GM18858 (cell line): ENCODE measurements around the gene EMILIN1.

Experiments
- ATAC-seq: cut with Tn5 transposase; IDR thresholded peaks from one replicate; pipeline ENCODE4 v1.9.1; 2021; ENCODE audit not compliant: unreplicated experiment

EMILIN1 gene

GRCh38 chr2:27079233-27080139 is 1.1 kb downstream of the EMILIN1 start:
- no peak for ATAC-seq

GRCh38 chr2:27080140-27080469 is 1.7 kb downstream of the EMILIN1 start:
- no peak for ATAC-seq

DNA sequence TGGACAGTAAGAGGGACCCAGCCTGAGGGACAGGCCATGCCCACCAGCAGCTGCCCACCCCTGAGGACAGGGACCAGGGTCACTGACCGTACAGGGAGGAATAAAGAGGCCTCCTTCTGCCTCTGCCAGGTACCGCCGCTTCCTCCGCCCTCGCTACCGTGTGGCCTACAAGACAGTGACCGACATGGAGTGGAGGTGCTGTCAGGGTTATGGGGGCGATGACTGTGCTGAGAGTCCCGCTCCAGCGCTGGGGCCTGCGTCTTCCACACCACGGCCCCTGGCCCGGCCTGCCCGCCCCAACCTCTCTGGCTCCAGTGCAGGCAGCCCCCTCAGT is 2.2 kb downstream of the EMILIN1 start:
- ATAC-seq, result no peak

DNA sequence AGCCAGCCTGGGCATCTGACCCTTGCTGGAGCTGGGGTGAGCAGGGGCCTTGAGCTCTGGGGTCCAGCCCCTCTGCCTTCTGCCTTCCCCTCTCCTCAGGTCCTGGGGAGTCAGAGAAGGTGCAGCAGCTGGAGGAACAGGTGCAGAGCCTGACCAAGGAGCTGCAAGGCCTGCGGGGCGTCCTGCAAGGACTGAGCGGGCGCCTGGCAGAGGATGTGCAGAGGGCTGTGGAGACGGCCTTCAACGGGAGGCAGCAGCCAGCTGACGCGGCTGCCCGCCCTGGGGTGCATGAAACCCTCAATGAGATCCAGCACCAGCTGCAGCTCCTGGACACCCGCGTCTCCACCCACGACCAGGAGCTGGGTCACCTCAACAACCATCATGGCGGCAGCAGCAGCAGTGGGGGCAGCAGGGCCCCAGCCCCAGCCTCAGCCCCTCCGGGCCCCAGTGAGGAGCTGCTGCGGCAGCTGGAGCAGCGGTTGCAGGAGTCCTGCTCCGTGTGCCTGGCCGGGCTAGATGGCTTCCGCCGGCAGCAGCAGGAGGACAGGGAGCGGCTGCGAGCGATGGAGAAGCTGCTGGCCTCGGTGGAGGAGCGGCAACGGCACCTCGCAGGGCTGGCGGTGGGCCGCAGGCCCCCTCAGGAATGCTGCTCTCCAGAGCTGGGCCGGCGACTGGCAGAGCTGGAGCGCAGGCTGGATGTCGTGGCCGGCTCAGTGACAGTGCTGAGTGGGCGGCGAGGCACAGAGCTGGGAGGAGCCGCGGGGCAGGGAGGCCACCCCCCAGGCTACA is 3.8 kb downstream of the EMILIN1 start:
- no peak for ATAC-seq

GRCh38 chr2:27082773-27083409 is 4.5 kb downstream of the EMILIN1 start:
- ATAC-seq, result no peak

DNA sequence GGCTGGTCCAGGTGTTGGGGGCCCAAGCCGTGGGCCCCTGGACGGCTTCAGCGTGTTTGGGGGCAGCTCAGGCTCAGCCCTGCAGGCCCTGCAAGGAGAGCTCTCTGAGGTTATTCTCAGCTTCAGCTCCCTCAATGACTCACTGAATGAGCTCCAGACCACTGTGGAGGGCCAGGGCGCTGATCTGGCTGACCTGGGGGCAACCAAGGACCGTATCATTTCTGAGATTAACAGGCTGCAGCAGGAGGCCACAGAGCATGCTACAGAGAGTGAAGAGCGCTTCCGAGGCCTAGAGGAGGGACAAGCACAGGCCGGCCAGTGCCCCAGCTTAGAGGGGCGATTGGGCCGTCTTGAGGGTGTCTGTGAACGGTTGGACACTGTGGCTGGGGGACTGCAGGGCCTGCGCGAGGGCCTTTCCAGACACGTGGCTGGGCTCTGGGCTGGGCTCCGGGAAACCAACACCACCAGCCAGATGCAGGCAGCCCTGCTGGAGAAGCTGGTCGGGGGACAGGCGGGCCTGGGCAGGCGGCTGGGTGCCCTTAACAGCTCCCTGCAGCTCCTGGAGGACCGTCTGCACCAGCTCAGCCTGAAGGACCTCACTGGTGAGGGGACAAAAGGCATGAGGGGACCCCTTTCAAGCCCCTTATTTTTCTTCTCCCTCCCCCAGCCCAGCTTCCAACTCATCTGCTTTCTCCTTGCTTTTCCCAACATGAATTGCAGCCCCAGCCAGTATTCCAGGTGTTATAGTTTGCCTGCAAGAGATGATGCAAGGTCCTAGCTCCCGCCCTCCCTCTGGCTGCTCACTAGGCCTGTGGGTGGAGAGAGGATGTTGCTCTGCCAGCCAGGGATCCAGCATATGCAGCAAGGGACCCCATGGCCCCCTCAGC is 5.2 kb downstream of the EMILIN1 start:
- ATAC-seq, result no peak

DNA sequence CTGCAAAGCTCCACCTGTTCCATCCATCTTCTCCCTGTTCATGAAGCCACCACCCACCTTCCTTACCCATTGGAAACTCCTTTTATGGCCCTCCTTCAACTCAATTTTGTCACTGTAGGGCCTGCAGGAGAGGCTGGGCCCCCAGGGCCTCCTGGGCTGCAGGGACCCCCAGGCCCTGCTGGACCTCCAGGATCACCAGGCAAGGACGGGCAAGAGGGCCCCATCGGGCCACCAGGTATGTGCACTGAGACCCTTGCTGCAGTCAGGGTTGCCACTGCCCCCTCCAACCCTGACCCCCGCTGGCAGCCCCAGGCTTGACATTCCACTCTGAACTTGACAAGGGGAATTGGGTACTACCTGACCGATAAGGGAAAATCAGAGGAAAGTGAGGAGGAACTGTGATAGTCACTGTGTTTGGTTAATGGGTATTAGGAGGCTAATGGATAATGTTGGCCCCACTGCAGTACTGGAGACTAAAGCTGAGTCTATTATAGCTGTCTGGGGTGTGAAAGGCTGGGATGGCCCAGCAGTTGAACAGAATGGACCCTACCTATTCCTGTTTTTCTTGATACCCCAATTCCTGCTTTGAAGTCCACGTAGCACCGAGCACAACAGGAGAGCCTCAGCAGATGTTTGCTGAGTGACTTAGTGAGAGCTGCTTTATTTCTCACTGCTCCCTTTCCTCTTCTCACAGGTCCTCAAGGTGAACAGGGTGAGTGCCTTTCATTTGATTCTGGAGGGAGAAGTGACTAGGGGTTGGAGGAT is 6.1 kb downstream of the EMILIN1 start:
- no peak for ATAC-seq

GRCh38 chr2:27085062-27085672 is 6.8 kb downstream of the EMILIN1 start:
- ATAC-seq, result no peak

DNA sequence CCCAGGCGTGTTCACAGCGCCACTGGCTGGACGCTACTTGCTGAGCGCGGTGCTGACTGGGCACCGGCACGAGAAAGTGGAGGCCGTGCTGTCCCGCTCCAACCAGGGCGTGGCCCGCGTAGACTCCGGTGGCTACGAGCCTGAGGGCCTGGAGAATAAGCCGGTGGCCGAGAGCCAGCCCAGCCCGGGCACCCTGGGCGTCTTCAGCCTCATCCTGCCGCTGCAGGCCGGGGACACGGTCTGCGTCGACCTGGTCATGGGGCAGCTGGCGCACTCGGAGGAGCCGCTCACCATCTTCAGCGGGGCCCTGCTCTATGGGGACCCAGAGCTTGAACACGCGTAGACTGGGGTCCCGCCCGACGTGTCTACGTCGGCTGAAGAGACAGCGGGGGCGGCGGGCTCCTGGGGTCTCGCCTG is 7.3 kb downstream of the EMILIN1 start:
- no peak for ATAC-seq

DNA sequence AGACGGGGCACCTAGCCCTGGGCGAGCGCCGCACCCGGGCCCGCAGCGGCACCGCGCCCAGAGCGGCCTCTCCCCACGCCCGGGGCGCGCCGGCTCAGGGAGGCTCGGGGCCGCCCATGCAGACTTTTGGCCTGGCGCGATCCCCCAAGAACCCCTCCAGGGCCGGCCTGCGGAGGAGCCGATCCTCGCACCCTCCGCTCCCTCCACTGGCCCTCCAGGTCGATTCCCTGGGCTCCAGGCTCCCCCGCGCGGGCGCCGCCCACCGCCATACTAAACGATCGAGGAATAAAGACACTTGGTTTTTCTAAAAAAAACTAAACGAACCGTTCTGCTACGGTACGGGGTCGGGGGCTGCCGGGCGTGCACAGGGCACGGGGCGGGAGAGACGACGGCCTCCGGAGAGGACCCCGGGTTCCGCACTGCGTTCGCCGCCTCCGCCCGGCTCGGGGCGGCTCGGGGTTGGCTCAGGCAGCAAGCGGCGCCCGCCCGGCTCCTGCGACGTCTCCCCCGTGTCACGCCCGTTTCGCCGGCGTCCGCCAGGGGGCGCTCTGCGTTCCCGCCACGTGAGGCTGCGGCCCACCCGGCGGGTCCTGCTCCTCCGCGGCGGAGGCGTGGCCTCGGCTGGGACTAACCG is 7.8 kb downstream of the EMILIN1 start:
- ATAC-seq, result peak; percentile 75

DNA sequence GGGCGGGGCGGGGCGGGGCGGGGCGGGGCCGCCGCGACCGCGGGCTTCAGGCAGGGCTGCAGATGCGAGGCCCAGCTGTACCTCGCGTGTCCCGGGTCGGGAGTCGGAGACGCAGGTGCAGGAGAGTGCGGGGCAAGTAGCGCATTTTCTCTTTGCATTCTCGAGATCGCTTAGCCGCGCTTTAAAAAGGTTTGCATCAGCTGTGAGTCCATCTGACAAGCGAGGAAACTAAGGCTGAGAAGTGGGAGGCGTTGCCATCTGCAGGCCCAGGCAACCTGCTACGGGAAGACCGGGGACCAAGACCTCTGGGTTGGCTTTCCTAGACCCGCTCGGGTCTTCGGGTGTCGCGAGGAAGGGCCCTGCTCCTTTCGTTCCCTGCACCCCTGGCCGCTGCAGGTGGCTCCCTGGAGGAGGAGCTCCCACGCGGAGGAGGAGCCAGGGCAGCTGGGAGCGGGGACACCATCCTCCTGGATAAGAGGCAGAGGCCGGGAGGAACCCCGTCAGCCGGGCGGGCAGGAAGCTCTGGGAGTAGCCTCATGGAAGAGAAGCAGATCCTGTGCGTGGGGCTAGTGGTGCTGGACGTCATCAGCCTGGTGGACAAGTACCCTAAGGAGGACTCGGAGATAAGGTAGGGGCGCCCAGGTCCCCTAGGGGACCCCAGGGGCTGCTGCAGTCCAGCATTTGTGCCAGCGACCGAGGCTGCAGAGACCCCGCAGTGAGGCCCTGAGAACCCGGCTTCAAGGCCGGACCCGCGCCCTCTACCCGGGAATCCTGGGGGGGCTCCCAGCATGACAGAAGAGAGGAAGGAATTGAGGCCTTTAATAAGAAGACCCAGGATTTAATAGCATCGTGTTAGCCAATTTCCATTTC is 8.5 kb downstream of the EMILIN1 start, which contains the start of gene KHK:
TSS of gene KHK (plus strand) at position 49 of the 870 bp plus-strand sequence. CDS start at position 537, 488 bp downstream.
- ATAC-seq, result no peak

DNA sequence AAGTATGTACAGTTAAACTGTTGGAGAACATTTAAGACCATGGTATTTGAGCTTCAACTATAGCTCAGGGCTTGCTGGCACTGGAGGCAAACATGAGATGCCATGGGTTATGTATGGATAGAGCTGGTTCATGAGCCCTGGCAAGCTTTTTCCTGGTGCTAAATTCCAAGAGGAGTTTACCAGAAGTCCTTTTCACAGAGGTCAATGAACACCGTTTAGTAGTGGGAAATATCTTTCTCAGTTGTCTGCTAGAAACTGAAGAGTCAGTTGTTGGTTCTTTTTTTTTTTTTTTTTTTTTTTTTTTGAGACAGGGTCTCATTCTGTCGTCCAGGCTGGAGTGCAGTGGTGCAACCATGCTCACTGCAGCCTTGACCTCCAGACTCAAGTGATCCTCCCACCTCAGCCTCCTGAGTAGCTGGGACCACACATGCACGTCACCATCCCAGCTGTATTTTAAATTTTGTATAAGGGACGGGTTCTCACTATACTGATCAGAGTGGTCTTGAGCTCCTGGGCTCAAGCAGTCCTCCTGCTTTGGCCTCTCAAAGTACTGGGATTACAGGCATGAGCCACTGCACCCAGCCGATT is 9.5 kb downstream of the EMILIN1 start:
- no peak for ATAC-seq

GRCh38 chr2:27088634-27089033 is 10.2 kb downstream of the EMILIN1 start:
- no peak for ATAC-seq

GRCh38 chr2:27089111-27089954 is 10.9 kb downstream of the EMILIN1 start:
- ATAC-seq, result no peak

GRCh38 chr2:27091746-27092695 is 13.6 kb downstream of the EMILIN1 start:
- ATAC-seq, result no peak
